Central memory CD4-positive, alpha-beta T cell (primary cell): ENCODE results near the gene WDR1.
A peak's percentile ranks its signal among the peaks of the same experiment; 100 is the strongest.

ENCODE experiments used
- DNase-seq: peaks from one replicate; pipeline ENCODE4 v3.0.0; 2022
- total RNA-seq, 3 experiments: gene quantifications; one replicate each; lab custom pipeline; 2026; lab: John Stamatoyannopoulos, UW

Gene WDR1, protein sequence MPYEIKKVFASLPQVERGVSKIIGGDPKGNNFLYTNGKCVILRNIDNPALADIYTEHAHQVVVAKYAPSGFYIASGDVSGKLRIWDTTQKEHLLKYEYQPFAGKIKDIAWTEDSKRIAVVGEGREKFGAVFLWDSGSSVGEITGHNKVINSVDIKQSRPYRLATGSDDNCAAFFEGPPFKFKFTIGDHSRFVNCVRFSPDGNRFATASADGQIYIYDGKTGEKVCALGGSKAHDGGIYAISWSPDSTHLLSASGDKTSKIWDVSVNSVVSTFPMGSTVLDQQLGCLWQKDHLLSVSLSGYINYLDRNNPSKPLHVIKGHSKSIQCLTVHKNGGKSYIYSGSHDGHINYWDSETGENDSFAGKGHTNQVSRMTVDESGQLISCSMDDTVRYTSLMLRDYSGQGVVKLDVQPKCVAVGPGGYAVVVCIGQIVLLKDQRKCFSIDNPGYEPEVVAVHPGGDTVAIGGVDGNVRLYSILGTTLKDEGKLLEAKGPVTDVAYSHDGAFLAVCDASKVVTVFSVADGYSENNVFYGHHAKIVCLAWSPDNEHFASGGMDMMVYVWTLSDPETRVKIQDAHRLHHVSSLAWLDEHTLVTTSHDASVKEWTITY
- 309 to 502 (median 442) reads per million in 3 experiments for total RNA-seq

DNA sequence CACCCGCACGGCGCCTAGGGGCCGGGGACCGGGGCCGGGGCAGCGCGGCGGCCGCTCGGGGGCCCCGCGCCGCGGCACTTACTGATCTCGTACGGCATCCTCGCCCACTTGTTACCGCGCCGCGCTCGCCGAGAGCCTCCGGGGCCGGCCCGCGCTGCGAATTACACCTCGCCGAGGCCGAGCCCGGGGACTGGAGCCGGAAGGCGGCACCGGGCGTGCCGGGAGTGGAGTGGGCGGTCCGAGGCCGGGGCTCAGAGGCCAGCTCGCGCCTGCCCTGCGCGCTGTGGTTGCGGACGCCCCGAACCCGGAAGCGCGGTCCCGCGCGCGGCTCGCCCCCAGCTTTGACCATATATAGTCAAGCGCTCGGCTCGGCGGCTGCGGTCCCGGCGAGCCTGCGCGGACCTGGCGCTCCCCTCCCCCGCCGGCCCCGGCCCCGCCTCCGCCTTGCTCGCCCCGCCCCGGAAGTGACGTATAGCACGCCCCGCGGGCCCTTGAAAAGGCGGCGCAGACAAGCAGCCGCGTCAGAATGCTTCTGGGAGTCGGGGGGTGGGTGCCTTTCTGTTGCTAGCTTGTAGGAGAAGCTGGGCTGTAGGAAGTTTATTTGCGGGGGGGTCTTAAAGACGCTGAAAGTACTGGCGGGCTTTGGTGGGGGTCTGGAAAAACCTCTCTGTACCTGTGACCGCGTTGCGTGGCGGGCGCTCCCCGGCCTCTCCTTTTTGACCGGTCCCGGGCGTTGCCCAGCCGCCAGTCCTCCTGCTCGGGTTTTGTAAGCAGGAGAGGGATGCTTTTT, at the start of gene WDR1:
Gene WDR1 (minus strand): TSS at position 231 of the 790 bp plus-strand sequence. CDS start 133 bp downstream, at position 98.
- DNase-seq: peak; percentile 85

DNA sequence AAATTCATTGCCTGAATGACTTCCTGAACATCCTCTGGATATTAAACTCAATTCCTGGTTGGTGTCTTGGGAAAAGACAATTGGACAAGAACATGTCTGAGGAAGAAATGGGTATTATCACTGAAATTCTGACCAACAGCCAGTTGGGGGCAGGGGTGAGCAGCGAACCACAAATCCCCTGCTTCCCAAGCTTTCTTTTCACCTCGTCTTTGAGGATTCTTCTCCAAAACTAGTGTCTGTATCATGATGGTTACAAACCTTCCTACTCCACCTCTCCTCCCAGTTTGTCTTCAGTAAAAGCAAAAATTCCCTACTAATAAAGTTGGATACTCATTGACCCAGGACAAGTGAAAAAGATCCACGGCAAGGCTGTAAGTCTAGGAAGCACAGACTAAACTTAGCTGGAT, 48.3 kb upstream of the WDR1 start:
- DNase-seq: no peak

DNA sequence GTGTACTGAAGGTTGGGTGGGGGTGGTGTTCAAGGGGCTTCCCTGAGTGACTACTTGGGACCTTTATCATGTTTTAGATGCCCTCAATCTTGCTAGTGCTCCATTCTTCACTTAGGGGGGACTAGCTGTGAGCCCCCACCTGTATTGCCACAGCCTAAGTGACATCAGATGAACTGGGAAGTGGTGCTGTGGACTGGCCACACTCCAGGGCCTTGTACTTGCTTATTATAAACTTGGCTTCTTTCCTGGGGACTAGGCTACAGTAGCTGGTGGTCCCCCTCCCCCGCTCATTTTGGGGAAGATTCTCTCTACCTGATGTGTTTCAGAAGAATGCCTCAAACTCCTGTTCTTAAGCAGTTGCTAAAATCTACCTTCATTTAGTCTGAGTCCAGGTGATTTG, 46.7 kb upstream of the WDR1 start:
- no peak for DNase-seq

DNA sequence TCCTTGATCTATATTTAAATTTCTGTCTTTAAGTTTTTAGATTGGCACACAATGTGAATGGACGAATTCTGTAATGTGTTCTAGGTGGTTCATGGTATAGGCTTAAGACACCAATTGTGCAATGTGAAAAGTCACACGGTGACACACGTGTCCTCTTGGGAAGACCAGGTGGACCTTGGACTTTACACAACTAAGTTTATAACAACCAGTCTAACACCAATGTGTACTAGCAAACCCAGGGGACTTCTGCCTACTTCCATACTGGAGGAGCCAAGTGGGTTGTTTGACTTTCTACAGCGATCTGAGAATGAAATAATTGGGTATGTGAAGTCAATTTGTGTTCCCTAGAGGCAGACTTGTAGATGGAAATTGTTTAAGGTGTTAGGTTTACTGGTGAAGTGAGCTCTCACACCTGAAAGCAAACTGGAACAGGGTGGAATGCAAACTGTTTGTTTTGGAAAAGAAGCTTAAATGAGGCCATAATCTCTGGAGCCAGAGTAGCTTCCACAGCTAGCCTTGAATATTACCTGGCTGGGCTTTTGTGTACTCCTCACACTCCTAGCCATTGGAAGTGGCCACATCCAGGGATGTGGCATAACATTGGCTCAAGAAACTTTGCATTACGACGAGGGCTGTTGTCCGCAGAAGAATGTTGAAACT, 45.9 kb upstream of the WDR1 start:
- no peak for DNase-seq

DNA sequence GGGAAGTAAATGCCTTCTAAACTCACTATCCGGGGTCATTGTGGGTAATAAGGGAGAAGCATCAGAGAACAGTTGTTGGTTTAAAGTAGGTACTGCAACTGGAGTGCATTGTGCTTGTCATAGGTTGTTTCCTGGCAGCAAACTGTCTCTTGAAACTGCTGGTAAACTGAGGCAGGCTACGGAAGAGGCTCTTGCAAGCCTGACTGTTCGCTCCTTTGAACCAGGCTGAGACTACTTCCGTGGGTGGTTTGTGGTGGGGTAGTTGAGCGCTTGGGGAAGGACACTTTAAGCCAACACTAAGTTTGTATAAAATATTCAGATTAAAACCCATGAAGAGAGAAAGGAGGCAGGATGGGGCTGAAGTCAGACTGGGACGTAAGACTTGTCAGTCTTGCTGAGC, 45.2 kb upstream of the WDR1 start:
- peak; percentile 47 for DNase-seq

DNA sequence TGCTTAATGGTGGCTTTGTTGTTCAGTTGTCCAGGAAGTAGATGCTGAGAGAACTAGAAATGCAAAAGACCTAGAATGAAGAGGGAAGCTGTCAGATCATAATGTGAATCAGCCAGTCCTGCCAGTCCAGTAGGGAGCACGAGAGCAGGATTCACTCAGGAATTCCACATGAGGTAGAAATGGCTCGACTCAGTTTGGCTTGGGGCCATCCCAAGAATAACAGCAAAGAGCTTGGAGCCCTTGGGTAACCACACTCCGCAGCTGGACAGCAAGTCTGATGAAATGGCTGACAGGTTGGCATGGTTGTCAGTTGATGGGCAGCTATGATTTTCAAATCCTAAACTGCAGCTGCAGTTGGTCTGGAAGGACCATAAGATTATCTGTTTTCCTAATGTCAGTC, 44.5 kb upstream of the WDR1 start:
- no peak for DNase-seq

DNA sequence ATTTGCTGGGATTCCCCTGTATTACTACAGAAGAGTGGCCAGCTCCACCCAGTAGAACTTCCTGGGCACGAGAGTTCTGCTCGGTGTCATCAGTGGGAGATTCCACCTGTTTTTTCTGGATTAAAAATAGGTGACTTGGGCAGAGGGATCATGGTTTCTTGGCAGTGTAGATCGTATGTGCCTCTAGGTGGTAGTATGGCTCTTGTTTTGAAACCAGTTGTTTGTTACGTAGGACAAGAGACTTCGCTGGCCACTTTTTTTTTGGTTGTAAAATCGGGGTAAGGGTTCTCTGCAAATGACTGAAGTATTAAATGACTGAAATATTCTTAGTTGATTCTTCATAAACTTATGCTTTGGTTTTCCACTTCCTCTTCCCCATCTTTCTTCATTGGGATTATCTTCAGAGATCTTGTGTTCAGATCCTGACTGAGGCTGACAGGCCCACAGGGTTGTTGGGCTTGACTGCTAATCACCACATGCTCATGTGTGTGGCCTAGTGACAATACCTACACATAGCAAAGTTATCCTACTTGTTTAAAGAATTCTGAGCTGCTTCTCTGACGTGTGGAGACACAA, 43.8 kb upstream of the WDR1 start:
- peak; percentile 12 for DNase-seq

DNA sequence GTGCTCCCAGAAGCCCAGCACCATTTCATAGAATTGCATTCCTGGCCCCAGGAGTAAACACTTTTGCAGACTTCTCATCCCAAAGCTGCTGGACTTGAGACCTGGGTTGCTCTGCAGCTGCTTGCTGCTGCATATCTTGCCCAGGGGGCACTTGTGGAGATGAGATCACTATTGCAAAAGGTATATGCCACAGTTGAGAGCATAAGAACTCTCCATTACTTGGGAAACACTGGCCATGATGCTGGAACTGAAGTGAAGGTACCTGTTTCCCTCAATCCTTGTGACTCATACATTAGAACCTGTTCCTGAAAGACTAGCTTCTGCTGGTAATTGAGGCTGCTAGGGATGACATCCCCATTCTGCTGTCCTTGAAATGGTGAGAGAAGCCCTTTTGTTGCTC, 43.1 kb upstream of the WDR1 start:
- no peak for DNase-seq

DNA sequence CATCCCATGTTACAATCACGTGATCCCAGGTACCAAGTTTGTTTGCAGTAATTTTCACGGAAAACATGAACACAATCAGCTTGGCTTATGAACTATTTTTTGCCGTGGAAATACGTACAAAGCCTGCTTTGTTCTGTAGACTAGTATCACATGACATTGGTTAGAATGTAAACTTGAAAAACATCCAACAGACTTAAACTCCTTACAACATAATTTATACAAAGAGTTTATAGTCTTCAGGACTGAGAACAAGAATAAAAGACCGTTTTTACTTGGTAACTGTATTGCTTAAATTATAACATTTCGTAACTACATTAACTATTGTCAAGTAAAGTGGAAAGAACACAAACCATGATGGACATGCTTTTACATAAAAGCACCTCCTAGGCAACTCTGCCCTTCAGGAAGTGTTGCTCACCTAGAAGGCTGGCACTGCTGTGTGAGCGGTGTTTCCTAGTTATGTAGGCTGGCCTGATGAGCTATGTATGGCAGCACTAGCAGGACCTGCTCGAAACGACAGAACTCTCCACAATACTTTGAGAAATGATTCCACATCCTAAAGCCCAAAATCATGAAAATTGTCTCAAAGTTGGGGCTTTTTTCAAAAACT, 41.8 kb upstream of the WDR1 start:
- no peak for DNase-seq

DNA sequence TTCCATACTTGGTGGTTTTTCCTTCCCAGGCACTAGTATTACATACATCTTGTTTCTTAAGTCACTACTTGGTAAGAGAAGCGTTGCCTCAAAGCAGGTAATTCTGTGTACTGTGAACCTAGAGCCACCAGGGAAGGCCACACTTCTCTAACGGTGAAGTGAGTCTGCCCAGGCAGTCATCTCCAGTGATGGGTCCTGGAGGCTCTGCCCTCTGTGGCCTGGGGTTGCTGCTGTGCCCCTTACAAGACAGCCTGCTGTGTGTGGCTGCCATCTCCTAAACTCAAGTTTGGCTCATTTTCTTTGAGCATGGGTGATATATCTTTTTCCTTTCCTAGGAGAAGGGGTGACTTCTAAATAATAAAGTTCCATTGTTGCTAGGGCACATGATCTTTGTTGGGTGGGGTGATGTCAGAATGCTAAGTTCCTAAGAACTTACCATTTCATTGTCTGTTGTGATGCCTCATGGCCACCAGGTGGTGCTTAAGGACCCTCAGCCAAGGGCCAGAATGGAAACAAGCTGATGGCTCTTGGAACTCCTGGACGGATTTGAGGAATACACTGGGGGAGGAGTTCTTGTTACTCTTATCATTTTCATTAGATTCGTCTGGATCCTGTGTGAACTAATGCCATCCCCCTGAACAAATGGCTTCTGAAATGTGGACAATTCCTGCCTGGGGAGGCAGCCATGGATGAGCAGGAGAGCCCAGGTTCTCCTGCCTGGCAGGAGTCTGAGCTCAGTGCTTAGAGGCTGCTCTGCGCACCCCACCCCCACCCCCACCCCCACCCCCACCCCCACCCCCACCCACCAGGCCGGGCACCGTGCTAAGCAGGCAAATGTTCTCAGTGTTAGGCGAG, 41.1 kb upstream of the WDR1 start:
- peak; percentile 12 for DNase-seq

DNA sequence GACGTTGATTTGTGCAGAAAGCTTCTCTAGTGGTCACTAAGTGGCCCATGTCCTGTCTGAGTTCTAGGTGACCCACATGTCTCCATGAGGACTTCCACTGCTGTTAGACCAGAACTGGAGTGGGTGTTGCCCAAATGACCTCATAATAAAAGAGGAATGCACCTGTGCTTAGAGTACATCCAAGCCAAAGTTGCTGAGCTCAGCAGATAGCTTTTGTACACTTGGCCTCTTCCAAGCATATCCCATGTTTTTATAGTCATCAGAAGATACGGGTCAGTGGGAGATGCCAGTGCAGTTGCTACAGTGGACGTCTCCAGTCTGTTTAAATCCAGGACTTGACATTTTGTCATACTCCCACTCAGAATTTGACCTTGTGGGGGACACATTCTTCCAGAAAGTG, 37.6 kb upstream of the WDR1 start:
- no peak for DNase-seq

DNA sequence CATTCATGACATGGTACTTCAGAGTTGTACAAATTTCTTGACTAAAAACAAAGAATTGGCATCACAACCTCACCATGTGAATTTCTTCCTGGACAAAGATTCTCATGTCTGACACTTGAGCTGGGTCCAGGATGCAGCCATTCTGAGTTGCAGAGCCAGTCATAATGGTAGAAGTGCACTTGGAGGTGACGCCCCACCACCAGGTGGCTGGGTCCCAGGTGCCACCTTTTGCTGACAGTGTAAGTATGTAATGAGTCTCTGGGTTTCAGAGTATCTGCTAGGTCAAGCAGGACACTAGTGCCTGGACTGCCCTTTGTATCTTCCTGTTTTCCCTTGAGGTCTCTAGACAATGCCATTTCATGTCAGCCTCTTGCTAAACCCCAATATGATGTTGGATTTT, 36.6 kb upstream of the WDR1 start:
- DNase-seq: no peak

DNA sequence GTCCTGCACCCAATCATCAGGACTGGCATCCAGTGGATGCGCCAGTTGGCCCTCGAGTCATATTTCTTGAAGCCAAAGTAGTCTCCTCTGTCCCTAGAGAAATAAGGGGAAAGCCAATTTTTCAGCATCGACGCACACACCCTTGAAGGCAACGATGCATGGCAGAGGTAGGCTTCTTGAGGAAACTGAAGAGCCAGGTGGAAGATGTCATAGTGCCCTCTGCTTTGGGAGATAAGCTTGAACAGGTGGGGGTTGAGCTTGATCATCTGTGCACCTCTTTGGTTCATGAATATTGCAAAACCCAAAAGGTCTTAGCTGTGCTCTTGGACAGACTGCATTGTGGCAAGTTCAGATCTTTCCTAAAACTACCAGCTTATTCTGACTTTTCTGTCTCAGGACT, 34.6 kb upstream of the WDR1 start:
- no peak for DNase-seq

DNA sequence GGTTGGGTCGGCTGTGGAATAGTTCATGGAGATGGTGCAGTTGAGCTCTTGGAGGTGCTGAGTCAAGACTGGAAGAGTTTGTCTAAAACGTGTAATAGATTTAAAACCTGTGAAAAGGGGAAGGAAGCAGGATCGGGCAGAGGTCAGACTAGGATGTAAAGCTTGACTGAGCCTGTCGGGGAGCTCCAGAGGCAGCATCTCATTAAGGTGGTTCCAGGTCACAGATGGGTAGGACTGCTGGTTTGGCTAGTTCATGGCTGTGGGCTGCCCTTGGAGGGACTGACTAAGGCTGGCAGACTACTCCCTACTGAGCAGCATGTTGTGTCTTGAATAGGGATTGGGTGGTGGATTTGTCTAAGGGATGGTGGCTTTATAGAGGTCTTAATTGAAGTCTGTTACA, 28.4 kb upstream of the WDR1 start:
- no peak for DNase-seq

DNA sequence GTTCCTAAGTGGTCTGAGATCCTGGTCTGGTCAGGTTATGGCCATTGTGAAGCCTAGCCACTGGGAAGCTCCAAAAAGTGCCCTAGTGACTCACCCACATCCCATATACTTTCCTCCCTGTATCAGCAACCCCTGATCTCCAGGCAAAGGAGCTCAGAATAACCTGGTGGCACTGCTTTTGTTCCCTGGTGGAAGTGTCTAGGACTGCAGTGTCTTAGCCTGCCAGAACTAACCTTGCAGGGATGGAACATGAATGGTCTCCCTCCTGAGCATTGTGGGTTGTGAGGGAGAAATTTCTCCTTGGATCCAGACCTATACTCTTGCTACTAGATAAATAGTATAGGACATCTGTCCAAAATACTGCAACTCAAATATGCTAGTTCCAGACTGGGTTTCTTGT, 27.9 kb upstream of the WDR1 start:
- DNase-seq: no peak

DNA sequence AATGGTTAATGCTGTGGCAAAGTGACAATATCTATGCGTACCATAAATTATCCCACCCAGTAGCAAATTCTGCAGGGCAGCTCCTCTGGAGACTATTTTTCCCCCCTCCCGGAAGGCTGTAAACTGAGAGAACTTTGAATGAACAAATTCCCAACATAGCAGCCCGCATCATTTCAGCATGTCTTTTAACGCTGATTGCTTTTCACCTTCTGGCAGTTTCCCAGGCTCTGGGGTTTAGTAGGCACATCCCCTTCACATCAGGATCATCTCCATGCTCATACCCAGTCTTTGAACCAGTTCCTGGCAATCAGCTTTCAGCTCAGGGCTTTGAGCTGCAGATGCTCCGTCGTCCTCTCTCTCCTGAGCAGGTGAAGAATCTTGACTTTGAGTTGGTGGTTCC, 26.6 kb upstream of the WDR1 start:
- DNase-seq: no peak

DNA sequence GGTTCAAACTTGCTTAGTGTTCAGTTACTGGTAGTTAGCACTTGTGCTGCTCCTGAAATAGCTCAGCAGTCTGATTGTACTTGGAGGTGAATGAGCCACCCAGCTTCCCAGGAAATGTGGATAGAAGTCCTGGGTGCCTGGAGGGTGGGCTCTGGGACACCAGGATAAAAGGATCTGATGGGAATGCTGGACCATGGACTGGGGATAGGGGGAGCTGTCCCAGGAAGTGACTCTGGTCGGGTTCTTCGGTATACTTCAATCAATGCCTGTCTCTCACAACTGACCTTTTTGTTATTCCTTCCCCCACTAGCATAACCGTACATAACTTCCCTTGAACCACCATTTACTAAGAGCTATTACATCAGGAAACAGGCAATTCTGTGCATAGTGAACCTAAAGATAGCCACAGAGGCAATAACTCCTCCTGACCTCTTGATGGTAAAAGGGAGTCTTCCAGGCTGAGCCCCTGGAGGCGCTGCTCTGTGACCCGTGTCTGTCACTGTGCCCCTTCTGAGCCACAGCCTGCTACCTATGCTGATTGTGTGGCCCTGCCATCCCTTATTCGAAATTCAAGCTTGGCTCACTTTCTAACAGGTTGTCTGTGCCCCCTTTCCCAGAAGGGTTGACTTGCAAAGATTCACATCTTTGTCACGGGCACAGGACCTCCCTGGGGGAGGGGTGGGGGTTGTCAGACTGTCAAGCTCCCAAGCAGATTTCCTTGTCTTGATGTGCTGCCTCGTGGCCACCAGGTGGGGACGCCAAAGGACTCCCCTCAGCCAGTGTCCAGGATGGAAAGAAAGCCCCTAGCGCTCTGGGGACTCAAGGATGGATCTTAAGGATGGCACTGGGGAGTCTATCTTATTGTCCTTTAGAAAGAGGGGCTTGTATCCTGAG, 24.5 kb upstream of the WDR1 start:
- DNase-seq: no peak

DNA sequence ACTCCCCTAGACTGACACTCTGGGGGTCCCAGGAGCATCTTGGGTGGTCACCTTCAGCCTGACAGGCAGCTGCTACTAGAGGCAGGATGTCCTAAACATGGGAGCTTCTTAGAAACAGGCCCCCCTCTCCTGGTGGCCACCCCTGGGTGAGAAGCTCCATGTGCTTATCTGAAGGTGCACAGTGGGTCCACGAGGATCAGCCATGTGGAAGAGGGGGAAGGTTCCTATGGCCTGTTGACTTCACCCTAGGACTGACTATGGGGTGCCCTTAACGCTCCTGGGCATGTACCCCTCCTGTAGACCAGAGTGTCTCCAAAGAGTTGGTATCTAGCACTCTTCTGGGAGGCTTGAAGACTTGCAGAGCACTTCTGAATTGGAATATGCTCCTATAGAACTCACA, 22.9 kb upstream of the WDR1 start:
- no peak for DNase-seq

DNA sequence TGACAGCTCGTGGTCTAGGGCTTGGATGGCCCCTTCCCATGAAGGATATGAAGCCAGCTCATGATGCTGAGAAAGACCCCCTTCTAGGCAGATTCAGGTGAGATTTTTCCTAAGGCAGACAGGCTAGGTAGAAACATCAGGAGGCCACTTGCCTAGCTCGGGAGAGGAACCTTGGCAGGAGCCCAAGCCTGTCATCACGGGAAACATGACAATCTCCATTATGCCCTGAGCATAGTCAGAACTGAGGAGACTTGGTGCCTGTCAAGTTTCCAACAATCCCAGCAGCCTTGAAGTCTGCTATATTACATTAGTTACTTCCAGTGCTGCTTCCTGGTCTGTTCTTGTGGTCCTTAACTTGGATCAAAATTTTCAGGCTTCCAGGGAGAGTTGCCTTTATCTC, 18.7 kb upstream of the WDR1 start:
- no peak for DNase-seq

DNA sequence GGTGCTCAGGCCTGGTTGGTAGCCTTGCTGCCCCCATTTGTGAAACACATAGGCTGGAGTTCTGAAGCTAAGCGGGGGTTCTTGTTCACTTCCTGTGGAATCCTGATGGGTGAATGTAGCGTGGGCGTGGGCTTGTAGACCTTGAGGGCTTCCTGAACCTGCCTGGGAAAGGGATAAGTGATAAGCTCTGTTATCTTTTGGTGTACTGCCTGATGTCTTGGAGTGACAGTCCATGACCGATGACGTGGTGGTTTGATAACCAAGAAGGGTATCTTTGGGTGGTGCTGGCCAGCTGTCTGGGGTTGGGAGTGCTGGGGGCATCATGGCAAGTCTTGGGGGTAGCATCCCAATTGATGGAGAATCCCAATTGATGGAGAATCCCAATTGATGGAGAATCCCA, 17.5 kb upstream of the WDR1 start:
- no peak for DNase-seq
